ENCODE results near the gene MARK3.
A peak's percentile ranks its signal among the peaks of the same experiment; 100 is the strongest.

The MARK3 gene

DNA sequence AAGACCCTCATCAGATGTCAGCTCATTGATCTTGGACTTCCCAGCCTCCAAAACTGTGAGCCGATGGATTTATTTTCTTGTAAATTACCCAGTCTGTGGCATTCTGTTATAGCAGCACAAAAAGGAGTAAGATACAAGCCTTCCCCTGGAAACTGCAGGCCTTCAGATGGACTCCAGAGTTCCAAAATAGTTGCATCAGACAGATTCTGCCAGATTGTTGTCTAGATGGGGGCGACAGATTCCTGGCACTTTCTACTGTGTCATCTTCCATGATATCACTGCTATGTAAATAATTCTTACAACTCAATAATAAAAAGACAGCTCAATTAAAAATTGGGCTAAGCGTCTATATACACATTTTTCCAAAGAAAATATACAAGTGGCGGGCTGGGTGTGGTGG lies 17.2 kb upstream of the MARK3 start:
- DNase-seq = no peak

DNA sequence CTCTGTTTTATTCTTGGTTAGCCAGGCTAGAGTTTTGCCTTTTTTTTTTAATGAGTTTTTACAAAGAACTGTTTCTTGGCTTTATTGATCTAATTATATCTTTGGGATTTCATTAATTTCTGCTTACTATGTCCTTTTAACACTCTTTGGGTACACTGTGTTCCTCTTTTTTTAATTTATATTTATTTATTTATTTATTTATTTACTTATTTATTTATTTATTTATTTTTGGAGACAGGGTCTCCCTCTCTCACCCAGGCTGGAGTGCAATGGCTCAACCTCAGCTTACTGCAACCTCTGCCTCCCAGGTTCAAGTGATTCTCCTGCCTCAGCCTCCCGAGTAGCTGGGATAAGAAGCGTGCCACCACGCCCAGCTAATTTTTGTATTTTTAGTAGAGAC lies 15.1 kb upstream of the MARK3 start:
- DNase-seq = no peak

DNA sequence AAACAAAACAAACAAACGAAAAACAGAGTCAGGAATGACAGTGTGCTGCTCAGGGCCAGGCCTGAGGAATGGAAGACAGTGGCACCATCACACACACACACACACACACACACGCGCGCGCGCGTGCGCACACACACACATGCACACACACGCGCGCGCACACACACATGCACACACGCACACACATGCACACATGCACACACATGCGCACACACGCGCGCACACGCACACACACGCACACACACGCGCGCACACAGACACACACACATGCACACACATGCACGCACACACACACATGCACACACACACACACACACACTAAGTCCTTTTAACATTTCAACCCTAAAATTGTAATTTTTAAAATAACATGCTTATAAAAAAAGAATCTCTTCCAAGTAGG lies 13.2 kb upstream of the MARK3 start:
- DNase-seq = no peak

DNA sequence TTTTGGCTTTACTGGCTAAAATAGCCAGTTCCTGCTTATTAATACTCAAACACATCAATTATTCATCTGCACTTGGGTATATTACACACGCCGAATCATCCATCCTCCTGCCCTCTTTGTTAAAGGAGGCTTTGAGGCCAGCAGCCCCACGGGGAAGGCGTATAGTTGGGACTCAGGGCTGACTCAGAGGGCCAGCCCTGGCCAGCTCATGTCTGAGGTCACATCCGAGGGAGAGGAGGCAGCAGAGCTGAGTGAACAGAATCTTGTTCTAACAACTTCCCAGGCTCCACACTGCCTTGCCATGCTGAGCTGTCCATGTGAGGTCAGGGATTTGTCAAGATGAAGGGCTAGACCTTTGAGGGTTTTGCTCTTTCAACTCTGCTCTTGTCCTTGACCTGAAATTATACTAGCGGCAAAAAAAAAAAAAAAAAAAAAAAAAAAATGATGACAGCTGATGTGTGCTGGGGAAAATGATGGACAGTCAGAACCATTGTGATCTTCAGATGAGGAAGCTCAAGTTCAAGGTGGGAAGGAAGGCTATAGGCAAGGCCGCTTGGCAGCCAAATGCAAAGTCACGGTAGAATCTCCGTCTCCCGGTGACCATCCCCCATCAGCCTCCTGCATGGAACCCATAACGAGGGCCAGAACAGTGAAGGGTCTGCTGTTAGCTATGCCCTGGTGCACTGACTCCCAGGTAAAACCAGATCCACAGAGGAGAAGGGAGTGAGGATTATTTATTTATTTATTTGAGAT lies 12.5 kb upstream of the MARK3 start:
- DNase-seq = peak; percentile 72

DNA sequence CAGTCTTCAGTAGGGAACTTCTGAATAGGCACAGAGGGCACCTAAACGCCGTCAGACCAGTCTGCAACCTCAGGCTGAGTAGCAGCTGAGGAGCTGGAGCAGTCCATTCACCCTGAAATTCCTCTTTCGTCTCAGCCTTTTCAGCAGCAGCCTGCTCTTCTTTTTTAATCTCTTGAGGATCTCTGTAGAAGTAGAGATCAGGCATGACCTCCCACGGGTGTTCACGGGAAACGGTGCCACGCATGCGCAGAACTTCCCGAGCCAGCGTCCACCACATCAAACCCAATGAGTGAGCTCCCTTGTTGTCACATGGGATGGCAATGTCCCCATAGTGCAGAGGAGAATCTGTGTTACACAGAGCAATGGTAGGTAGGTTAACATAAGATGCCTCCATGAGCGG lies 11.1 kb upstream of the MARK3 start:
- DNase-seq = no peak

DNA sequence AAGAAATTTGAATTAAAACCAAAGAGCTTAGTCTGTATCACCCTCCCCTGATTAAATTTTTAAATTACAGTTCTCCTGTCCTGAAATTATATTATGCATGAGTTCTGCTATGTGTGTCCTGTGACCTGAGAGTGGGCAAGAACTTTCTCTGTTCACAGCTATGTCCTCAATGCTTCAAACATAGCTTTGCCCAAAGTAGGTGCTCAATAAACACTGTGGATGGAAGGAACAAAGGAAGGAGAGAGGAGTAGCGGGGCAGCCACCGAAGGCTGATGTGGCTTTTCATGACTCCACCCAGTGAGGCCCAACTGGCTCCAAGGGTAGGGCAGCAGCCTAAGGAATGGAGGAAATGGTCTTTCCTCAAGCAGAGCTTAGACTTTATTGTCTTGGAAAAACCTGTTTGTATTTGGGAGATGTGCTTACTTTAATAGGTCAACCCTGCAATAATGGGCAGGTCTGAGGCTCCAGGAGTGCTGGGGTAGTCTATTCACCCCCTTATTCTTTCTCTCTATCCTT lies 7.6 kb upstream of the MARK3 start:
- no peak for DNase-seq

DNA sequence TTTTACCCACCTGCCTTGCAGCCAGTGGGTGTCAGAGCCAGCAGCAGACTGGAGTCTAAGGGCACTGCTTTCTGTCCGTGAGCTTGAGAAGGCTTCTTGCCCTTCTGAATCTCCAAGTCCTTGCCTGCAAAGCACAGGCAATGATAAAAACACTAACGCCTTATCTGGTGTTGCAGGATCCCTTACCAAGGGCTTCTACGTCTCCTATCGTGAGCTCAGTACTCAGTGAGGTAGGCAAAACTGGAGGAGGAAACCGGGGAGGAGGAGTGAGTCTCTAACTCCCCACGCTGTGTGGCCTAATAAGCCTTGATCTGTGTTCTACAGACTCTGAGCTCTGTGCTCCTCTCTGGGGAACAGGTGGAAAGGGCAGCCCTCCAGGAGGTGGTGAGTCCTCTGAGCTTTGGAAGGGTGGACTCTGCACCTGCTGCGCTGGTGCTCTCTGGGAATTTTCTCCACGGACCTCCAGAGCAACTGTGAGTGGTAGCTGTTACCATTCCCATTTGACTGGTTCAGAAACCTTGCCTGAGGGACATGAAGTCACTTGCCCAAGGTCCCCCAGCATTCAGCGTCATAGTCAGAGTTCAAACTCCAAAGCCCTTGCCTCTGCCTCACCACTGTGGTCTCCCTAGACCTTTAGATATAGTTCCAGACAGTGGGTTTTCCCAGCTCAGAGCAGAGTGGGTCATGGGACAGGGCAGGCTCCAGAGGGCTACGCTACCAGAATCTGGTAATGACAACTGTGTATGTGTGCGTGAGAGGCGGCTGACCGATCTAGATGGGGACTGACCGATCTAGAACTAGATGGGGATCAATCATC lies 7.0 kb upstream of the MARK3 start:
- DNase-seq = no peak

DNA sequence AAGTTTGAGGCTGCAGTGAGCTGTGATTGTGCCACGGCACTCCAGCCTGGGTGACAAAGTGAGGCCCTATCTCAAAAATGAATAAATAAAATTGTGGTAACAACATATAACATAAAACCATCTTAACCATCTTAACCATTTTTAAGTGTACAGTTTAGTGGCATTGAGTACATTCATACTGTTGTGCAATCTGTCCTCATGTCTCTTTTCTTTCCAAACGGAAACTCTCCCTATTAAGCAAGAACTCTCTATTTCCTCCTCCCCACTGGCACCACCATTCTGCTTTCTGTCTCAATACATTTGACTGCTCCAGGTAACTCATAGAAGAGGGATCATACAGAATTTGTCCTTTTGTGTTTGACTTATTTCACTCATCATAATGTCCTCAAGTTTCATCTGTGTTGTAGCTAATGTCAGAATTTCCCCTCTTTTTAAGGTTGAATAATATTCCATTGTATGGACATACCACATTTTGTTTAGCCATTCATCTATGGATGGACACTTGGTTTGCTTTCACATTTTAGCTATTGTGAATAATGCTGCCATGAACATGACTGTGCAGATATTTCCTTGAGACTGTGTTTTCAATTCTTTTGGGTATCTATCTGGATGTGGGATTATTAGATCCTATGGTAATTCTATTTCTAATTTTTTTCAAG lies 4.4 kb upstream of the MARK3 start:
- no peak for DNase-seq

DNA sequence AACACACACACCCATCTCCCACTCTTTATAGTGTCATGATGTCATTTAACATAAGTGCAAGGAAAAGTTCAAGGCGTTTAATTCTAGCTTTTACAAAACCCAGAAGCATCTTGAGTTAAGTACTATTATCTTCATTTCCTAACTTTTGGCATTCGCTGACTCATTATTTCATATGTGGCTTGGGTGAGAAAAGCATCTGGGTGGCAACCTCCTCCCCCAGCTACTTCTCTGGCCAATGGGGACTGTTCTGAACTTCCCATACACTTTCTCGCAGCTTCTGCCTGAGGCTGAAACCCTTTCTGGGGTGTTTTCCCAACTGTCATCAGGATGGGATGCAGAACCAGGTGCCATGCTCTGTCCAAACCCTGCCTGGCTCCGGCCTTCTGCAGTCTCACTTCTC lies 2.8 kb upstream of the MARK3 start:
- DNase-seq = no peak

DNA sequence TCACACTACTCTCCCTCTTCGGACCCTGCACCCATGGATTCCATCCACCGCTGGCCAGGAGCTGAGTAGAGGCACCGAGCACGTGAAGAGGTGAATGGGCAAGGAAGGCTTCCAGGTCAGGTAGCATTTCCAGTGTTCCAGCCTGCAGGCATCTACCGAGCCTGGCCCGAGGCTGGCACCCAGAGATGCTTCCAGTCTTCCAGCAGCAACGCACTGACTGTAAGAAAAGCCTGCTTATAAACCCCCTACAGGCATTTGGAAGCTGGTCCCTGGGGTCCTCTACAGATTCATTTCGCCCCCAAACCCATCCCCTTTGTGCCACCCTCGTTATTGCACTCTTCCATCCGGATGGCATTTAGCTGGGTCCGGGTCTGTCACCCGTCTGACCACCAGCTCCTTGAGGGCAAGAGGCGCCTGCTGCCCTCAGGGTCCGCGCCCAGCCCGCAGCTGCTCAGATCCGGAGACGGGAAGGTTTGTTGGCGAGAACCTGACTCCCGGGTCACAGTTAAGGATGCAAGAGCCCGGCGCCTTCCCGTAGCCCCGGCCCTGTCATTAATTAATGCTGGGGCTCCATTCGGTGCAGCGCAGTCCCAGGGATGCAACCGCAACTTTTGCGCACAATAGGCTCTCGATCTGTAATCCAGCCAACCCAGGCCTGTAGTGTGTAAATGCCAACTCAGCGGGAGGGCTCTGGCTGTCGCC lies 614 bp upstream of the MARK3 start:
- DNase-seq = no peak

DNA sequence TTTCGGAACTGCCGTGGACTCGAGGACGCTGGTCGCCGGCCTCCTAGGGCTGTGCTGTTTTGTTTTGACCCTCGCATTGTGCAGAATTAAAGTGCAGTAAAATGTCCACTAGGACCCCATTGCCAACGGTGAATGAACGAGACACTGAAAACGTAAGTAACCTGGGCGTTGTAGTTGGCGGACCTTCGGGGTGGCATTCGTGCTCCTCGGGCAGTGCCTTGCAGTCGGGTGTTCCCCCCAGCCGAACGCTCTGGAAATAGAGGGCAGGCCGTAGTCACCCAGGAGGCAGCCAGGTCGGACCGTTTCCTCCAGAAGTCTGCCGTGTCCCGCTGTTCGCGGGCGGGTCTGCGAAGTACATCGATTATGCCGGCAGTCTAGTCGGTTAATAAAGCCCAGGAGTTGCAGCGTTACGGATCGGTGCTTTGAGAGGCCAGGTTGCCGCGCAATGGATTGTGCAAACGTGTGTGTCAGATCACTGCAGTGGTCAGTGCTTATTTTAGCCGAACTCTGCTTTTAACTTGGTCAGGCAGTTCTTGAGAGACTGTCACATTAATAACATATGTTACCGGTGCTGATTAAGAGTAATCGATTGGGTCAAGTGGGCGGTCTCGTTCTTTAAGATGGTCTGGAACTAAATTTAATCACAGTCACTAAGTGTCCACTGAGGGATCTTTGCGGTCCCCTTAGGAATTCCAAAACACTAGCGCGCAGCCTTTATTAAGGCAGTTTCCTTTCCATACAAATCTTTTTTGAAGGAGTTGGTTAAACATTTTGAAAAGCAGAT lies 906 bp downstream of the MARK3 start:
- DNase-seq = no peak

DNA sequence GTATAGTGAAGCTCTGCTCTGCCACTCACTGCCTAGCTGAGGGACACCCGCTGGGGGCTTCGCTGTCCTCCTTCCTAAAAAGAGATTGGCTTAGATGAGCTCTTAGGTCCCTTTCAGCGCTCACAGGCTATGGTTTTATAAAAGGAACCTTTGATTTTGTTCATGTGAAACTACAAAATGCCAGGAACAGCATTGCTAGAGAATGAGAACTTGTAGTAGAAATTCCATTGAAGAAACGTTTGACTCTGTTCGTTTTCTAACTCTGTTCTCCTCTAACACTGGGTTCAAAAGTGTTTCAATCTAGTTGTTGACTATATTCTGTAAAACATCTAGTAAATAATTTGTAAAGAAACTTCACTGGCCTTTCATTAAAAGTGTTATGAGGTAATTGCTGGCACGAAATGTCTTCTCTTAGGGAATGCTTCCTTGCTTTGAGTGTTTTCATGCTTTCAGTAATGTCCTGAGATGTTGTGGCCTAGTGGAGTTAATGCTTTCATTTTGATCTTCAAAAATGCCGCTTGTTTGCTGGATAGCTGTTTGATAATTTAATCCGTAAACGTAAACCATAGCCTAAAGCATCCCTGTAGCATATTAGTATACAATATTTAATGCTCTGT lies 1.6 kb downstream of the MARK3 start:
- DNase-seq = no peak

DNA sequence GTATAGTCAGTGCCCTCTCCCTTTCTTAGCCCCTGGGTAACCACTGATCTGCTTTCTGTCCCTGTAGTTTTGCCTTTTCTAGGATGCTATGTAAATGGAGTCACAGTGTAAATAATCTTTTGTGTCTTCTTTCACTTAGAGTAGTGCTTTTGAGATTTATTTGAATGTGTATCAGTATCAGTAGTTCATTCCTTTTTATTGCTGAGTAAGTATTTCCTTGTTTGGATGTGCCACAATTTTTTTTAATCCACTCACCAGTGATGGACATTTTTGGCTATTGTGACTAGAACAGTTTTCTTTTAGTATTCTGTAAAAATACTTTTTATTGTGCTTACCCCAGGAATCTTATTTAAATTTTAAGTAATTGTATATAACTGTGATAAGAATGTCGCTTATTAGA lies 3.4 kb downstream of the MARK3 start:
- no peak for DNase-seq

DNA sequence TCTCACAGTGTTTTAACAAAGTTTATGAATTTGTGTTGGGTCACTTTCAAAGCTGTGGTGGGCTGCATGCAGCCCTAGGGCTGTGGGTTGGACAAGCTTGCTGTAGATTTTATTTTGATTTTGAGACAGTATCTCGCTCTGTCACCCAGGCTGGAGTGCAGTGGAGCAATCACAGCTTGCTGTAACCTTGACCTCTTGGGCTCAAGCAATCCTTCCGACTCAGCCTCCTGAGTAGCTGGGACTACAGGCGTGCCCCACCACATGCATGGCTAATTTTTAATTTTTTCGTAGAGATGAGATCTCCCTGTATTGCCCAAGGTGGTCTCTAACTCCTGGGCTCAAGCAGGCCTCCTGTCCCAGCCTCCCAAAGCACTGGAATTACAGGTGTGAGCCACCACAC lies 5.4 kb downstream of the MARK3 start:
- no peak for DNase-seq

DNA sequence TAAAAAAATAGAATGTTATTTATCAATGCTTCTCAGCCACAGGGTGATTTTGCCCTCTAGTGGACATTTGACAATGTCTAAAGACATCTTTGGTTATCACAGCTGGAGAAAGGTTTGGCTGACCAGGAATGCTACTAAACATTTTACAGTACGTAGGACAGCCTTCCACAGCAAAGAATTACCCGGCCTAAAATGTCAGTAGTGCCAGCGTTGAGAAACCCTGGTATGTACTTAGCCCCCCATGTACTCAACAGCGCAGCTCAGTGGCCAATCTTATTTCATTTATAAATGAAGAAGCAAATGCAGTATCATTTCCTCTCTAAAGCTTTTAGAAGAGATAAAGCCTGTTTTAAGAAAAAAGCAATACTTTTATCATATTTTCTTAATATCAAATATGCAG lies 5.8 kb downstream of the MARK3 start:
- no peak for DNase-seq

DNA sequence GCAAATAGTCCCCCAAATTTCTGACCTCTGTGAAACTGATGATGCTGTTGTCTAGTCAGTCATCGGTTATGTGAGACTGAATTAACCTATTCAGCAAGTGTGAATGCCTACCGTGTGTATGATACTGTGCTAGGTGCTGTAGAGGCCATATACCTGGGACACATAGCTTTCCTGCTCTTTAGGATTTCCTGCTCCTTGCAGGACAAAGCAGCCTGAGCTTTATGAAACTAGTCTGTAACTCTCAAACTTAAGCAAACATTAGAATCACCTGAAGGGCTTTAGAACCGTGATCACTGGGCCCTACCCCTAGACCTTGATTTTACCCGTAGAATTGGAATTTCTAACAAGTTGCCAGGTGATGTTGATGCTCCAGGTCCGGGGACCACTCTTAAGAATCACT lies 6.9 kb downstream of the MARK3 start:
- DNase-seq = no peak

DNA sequence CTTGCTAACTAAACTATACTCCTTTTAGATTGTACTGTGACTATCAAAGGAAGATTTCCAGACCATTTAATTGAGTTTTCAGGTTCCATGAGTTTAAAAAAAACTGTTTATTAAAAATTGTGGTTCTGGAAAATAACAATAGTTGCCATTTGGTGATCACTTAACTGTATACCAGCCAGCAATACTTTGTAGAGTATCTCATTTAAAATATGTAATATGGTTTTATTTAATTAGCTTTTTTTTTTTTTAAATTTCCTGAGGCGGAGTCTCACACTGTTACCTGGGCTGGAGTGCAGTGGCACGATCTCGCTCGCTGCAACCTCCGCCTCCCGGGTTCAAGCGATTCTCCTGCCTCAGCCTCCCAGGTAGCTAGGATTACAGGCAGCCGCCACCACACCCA lies 7.4 kb downstream of the MARK3 start:
- DNase-seq = no peak

DNA sequence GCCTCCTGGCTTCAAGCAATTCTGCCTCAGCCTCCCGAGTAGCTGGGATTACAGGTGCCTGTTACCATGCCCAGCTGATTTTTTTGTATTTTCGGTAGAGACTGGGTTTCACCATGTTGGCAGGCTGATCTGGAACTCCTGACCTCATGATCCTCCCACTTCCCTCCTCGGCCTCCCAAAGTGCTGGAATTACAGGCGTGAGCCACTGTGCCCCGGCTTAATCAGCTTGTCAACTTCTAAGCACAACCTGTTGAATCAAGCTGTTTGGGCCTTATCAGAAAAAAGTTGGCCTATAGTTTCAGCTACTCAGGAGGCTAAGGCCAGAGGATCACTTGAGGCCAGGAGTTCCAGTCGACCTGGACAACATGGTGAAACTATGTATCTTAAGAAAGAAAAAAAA lies 7.9 kb downstream of the MARK3 start:
- no peak for DNase-seq

DNA sequence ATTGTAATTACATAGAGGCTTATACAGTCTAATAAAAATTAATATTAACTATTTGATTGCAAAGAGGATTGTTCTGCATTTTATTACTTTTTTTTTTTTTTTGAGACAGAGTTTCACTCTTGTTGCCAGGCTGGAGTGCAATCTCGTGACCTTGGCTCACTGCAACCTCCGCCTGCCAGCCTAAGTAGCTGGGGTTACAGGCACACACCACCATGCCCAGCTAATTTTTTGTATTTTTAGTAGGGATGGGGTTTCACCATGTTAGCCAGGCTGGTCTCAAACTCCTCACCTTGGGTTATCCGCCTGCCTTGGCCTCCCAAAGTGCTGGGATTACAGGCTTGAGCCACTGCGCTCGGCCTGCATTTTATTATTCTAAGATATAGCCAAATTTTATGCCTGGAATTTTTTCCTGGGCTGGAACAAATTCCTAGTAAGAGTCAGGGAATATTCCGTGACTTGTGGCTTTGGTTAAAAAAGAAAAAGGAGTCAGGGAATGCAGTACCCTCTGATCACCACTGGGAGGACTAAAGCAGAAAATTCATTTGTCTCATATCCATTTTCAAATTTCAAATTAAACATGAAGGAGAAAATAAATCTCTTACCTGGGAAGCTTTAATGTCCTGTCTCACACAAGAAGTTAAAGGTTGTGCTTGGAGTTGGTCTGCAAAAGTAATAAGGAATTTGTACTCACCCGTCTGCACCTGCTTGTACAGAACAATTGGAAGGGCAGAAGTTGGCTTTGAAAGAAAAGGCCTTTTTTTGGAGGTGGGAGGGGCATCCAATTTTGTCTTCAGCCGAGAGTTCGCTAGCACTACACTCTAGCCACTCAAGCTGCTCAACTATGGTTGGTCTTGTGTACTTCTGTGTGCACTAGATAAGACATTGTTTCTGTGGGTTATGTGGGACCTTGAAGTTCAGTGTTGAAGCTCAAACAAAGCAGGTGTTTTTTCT lies 8.7 kb downstream of the MARK3 start:
- DNase-seq = no peak

DNA sequence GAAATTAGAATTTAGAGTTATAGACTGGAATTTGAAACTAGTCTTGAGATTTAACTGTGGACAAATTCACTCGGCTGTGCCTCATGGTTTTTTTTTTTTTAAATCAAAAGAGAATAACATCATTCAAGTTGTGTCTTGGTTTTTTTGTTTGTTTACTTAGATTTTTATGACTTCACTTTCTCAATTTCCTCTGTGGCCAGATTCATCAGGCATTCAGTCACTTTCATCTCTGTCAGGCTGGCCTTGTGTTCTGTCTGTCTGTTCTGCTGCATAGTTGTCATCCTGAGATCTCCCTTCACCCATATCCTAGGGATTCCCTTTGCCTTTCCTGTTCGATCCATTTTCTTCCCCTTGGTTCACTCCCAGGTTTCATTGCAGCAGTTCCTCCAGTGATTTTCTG lies 10.0 kb downstream of the MARK3 start:
- DNase-seq = no peak

DNA sequence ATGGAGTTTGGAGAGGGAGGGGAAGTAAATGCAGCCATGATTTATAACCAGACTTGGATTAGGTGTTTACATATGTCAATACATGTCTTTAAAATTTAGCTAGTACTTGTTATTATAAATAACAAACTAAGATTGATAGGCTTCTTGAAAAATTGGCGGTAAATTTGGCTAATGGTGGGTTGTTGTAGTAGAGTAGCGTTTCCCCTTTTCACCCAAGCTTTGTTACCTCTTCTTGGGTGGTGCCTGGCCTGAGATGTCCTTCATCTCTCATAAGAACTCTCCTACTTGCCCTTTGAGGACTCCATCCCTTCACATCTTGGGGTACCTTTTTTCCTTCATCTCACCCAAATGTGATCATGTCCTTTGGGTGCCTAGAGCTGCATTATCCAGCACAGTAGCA lies 11.2 kb downstream of the MARK3 start:
- no peak for DNase-seq

Data from T1000 (cell line).